ENCODE results near the gene ATP7B.

ATP7B gene

GRCh38 chr13:51902776-51903175 is 108.5 kb downstream of the ATP7B start:
- no peak for TF ChIP-seq CTCF (IDR thresholded peaks at IDR 0.05)

GRCh38 chr13:51900471-51900870 is 110.8 kb downstream of the ATP7B start:
- TF ChIP-seq CTCF (IDR thresholded peaks at IDR 0.05), result no peak

- TF ChIP-seq CTCF (IDR thresholded peaks at IDR 0.05), result peak; percentile 82
These were observed 115.1 kb downstream of the ATP7B start for GRCh38 chr13:51895906-51896888.

GRCh38 chr13:51894239-51894638 is 117.0 kb downstream of the ATP7B start:
- TF ChIP-seq CTCF (IDR thresholded peaks at IDR 0.05), result no peak

- TF ChIP-seq CTCF (IDR thresholded peaks at IDR 0.05), result no peak
These were observed 118.6 kb downstream of the ATP7B start for GRCh38 chr13:51892657-51893056.

GRCh38 chr13:51887468-51887867 is 123.8 kb downstream of the ATP7B start:
- no peak for TF ChIP-seq CTCF (IDR thresholded peaks at IDR 0.05)

GRCh38 chr13:51885651-51886050 is 125.6 kb downstream of the ATP7B start:
- no peak for TF ChIP-seq CTCF (IDR thresholded peaks at IDR 0.05)
